ENCODE results near the gene ENTPD1. TPM values are rescaled to one million over a fixed set of nuclear protein-coding genes. Genes with fewer than 3 reads are reported as not detected.
"Not testable (repeated sequence)": the region's sequence is repeated elsewhere in the genome, so short reads cannot be mapped to it uniquely, and the experiment has no call there.

ENTPD1 gene
- total RNA-seq, 1 donor from 2014 or later: 0.20 TPM

DNA sequence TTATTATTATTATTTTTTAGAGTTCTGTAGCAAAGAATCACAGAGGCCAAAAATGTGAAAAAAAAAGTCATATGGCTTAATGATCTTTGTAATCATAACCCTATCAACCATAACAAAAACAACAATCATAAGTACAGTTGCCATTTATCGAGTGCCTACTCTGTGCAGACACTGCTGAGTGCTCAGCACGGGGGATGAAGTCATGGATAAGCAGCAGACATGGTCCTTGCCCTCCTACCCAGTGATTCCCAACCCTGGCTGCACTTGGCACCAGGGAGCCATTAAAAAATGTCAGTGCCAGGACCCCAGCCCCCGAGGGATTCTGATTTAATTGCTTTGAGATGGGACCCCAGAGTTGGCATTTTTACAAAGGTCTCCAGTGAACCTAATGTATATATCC, 38.2 kb downstream of the ENTPD1 start:
- no peak for DNase-seq (ENCODE audit: low read depth)

DNA sequence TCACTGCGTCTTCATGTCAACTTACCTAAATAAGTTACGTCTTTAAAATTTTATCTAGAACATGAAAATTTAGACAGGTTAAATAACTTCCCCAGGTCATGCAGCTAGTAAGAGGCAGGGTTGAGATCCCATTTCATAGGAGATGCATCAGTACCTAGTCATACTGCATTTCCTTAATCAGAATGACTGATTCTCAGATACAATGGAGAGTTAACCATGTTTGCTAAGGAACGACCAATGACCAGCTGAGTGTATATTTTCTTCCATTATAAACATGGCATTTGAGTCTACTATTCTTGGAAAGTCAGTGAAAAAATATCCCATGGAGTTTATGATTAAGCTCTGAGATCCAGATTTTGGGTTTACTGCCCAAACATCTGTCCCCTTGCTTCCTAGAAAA, 39.6 kb downstream of the ENTPD1 start:
- DNase-seq (ENCODE audit: low read depth): no peak

- no peak for DNase-seq (ENCODE audit: low read depth)
Observed at GRCh38 chr10:95796504-95796903, 40.5 kb downstream of the ENTPD1 start.

DNA sequence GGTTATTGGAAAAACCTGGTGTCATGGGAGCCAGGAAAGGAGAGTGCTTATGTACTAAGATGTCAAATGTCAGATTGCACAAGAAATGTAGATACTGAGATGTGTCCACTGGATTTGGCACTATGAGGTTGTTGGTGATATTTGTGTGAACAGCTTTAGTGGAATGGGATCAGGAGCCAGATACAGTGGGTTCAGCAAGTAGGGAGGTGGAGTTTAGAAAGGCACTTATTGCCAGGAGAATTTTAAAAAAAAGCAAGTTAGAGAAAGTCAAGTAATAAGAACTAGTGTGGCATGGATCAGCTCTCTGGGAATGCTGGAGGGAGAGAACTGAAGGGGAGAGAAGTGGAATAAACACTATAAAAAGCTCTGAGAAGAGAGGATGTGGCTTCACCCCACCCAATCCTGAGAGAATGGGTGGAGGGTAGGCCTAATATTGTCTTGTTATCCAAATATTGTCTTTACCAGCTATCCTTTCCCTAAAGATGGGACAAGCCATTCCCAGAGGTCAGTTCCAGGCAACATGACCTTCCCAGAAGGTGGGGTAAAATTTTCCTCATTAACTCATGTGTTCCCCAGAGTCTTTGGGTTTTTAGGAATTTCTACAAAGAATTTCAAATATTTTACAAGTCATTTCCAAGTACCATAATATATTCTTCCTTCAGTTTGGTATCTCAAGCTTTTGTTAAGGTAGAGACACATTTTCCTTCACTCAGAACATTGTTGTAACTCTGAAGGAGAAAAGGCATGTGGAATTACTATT, 42.3 kb downstream of the ENTPD1 start:
- DNase-seq (ENCODE audit: low read depth): no peak

DNA sequence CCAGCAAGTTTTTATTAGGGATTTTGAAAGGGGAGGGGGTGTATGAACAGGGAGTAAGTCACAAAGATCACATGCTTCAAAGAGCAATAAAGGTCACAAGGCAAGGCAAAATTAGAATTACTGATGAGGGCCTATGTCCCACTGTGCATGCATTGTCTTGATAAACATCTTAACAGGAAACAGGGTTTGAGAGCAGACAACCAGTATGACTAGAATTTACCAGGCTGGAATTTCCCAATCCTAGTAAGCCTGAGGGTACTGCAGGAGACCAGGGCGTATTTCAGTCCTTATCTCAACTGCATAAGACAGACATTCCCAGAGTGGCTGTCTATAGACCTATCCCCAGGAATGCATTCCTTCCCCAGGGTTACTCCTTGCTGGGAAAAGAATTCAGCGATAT, 44.3 kb downstream of the ENTPD1 start:
- not testable (repeated sequence) for DNase-seq (ENCODE audit: low read depth)

- DNase-seq (ENCODE audit: low read depth): not testable (repeated sequence)
Observed at GRCh38 chr10:95806687-95807380, 50.9 kb downstream of the ENTPD1 start.

GRCh38 chr10:95808705-95809308, 52.8 kb downstream of the ENTPD1 start:
- DNase-seq (ENCODE audit: low read depth): not testable (repeated sequence)

DNA sequence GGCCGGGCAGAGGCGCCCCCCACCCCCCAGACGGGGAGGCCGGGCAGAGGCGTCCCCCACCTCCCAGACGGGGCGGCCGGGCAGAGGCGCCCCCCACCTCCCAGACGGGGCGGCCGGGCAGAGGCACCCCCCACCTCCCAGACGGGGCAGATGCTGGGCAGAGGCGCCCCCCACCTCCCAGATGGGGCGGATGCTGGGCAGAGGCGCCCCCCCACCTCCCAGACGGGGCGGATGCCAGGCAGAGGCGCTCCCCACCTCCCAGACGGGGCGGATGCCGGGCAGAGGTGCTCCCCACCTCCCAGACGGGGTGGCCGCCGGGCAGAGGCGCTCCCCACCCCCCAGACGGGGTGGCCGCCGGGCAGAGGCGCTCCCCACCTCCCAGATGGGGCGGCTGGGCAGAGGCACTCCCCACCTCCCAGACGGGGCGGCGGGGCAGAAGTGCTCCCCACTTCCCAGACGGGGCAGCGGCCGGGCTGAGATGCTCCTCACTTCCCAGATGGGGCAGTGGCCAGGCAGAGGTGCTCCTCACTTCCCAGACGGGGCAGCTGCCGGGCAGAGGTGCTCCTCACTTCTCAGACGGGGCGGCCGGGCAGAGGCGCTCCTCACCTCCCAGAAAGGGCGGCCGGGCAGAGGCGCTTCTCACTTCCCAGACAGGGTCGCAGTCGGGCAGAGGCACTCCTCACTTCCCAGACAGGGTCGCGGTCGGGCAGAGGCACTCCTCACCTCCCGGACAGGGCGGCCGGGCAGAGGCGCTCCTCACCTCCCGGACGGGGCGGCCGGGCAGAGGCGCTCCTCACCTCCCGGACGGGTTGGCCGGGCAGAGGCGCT, 53.6 kb downstream of the ENTPD1 start:
- DNase-seq (ENCODE audit: low read depth): no peak

GRCh38 chr10:95810198-95810976, 54.4 kb downstream of the ENTPD1 start:
- no peak for DNase-seq (ENCODE audit: low read depth)

DNA sequence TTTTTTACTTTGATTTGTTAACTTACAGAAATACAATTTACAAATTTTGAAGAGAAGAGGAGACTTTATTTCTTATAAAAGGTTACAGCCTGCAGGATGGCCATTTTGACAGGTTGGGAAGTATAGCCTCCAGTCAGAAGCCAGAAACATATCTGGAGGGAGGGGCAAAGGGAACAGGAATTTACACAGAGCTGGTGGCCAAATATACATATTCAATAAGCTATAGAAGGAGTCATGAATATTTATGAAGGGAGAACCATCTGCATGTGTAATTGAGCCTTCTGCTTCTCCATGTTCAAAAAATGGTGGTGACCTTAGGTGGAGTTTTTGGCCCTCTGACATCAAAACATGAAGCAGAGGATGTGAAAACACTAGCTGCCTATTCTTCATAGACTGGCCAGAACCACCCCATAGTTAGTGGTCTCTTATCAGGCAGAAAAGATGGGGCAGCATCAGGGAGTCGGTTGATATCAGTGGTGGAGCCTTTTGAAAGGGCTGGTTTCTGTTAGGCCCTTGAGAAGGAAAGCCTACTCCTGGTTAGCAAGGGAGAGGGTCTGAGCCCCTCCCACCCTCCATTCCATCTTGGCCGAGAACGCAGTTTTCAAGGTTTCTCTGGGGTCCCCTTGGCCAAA, 57.2 kb downstream of the ENTPD1 start:
- no peak for DNase-seq (ENCODE audit: low read depth)

- peak; percentile 82 for DNase-seq (ENCODE audit: low read depth)
Observed at GRCh38 chr10:95814011-95814727, 58.2 kb downstream of the ENTPD1 start.

DNA sequence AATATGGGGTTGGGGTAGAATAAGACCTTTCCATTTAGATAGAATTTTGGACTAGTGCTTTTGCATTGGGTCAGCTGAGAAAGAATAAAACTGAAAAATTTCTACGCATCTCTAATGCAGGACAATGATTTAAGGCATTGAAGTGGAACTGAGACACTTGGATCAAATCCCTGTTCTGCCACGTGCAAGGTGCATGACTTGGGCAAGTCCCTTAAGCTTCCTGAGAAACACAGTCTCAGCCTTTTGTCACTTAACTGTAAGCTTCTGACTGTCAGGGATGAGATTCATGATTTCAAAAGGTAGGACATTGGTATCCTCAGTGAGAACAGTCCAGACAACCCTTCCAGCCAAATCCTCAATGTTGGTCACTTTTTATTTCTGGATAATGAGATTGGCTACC, 59.2 kb downstream of the ENTPD1 start:
- peak; percentile 36 for DNase-seq (ENCODE audit: low read depth)

GRCh38 chr10:95815701-95816240, 59.8 kb downstream of the ENTPD1 start:
- peak; percentile 13 for DNase-seq (ENCODE audit: low read depth)

- DNase-seq (ENCODE audit: low read depth): no peak
Observed at GRCh38 chr10:95818010-95818409, 62.0 kb downstream of the ENTPD1 start.

DNA sequence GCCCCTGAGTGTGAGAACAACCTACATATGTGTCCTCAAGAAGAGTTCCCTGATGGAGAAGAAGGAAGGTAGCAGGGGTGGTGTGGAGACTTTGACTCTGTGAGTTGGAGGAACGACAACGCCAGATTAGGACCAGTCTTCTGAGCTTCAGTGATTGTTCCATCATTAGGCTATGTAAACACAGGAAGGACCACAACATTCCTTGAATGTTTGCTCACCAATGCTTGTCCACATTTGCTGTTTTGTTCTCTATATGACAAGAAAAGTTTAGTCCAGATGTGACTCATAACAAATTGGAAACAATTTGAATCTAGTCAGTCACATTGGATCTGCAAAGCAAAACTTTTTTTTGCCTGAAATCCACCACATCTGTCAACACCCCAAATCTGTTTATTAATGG, 62.7 kb downstream of the ENTPD1 start:
- peak; percentile 98 for DNase-seq (ENCODE audit: low read depth)

DNA sequence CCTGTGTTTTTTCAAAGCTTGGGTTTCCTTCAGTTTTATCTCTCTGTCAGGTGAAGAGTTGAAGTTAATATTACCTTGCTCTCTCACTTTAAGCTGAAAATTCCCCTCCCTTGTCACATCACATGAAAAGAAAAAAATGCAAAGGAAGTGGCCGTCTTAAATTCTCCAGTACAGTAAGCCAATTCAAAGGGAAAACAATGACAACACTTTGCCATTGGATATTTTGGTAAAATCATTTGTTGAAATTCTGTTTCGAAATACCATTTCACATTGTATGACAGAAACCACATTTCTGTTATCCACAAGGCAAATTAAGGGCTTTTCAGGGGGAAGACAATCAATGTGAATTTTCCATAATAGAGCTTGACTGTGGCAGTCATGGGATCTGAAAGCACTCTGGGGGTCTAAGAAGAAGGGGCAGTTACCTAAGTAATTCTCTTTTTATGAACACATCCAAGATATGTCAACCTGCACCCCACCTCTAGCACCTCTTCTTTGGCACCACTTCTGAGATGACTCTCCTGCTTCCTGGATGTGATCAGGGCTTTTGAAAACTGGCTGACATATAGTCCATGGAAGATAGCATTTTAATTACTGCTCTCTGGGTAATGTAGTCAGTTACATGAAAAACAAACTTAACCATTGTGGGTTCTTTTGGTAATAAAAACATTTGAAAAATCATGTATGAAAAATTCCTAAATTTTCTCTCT, 63.8 kb downstream of the ENTPD1 start:
- DNase-seq (ENCODE audit: low read depth): peak; percentile 62

DNA sequence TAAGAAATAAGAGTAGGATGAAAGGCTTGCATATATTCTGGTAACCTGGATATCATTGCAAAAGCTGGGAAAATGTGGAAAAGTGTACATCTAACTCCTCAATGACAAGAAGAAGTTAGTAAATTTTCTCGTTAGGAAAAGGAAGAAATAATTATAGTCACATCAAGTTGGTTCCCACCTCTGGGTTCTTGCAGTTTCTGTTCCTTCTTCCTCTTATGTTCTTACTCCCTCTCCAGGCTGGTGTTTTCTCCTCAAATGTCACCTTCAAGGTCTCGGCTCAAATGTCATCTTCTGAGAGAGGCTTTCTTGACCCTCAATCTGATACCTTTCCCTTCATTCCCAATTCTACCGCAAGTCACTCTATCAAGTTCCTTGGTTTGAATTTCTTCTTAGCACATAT, 64.4 kb downstream of the ENTPD1 start:
- DNase-seq (ENCODE audit: low read depth): no peak

DNA sequence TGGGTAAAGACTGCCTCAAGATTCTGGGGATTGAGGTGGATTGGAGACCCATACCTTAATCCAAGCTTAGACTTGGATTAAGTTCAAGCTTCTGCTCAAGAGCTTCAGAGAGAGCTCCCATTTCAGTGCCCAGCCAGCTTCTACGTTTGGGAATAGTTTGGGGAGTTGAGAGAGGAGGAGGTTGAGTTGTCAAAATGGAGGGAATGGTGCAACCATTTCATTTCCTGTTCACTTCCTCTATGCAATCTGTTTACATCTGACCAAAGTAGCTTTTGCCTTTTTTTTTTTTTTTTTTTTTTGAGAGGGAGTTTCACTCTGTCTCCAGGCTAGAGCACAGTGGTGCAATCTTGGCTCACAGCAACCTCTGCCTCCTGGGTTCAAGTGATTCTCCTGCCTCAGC, 65.8 kb downstream of the ENTPD1 start:
- no peak for DNase-seq (ENCODE audit: low read depth)

- DNase-seq (ENCODE audit: low read depth): no peak
Observed at GRCh38 chr10:95830044-95830443, 74.1 kb downstream of the ENTPD1 start.

Measured in renal cortical epithelial cell (primary cell).